GM19455 (cell line): ENCODE data around the gene OGFOD3.
"Not testable (repeated sequence)": the region's sequence is repeated elsewhere in the genome, so short reads cannot be mapped to it uniquely, and the experiment has no call there.

Source experiments
- ATAC-seq: cut with Tn5 transposase; IDR thresholded peaks from one replicate; pipeline ENCODE4 v1.9.1; 2021; ENCODE audit not compliant: unreplicated experiment

OGFOD3 gene

DNA sequence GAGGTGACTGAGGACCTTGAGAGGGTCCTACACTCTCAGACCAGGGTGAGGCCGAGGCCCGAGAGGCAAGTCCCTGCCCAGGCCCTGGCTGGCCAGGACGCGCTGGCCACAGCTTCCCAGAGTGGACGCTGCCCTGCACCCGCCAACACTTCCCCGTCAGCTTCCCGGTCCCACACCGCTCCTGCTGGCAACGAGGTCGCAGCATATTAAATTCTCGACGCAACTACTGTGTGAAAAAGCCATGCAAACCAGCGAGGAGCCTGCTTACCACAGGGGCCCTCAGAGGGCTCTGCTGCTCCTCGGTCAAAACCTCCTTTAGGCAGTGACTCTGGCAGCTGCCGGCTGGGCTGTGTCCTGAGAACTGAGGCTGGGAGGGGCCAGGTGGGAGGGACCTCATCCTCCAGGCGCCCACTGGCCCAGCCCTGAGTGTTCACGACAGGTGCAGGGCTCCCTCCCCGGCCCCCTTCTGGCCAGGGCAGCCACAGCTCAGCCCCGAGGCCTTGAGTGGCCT is 61.5 kb downstream of the OGFOD3 start:
- ATAC-seq, result no peak

DNA sequence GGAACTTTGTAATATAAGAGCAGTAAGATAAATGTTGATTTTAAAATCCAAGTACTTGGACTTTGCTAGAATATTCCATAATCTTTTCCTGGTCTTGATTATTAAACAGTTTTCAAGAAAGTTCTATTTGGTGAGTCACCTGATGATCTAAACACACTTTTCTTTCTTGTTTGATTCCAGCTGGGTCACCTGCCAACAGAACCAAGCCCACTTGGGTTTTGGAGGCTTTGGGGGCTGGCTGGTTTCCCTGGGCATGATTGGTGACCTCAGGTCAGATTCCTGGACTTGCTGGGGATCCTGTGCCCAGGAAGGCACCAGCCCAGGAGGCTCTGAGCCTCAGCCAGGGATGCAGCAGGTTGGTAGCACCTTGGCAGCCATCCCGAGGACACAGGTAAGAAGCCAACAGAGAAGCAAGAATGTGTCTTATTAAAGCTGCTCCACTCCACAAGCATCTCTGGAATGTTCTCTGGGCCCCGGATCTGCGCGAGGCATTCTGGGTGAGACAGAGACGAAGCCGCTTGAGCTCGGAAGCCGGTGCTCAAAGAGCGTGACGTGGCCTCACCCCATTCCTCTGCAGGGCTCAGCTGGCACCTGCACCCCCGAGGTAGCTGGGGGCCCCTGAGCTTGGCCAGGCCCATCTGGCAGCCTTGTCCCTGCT is 62.5 kb downstream of the OGFOD3 start:
- no peak for ATAC-seq

DNA sequence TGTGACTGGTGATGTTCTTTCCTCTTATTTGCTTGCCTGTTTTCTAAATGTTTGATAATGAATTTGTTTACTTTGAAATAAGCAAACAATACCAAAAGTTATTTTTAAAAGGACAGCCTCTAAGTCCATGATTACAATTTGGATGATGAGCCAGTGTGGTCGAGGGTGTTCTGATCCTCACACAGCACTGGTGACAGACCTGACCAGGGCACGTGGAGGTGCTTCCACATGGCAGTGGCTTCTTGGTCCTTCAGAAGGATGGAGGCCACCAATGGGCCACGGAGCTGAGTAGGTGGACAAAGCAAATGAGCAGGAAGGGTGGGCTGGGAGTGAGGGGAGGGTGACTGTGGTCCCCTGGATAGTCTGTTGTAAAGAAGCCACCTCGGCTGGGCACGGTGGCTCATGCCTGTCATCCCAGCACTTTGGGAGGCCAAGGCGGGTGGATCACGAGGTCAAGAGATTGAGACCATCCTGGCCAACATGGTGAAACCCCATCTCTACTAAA is 63.5 kb downstream of the OGFOD3 start:
- ATAC-seq, result no peak

DNA sequence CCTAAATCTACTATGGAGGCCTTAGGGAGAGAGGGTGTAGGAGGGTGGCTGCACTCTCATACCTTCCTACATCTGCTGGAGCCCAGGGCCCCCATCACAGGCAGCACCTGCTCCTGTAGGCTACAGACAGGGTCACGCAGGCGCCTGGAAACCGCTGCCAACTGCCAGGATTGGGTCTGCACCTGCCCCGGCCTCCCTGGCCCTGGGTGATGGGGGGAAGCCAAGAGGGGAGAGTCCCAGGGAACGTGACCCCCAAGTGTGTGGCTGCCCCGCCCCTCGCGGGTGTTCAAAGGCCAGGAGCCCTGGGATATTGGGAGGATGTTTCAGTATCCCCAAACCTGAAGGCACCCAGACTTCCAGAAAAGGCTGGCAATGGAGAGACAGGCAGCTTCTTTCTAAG is 64.9 kb downstream of the OGFOD3 start:
- no peak for ATAC-seq

DNA sequence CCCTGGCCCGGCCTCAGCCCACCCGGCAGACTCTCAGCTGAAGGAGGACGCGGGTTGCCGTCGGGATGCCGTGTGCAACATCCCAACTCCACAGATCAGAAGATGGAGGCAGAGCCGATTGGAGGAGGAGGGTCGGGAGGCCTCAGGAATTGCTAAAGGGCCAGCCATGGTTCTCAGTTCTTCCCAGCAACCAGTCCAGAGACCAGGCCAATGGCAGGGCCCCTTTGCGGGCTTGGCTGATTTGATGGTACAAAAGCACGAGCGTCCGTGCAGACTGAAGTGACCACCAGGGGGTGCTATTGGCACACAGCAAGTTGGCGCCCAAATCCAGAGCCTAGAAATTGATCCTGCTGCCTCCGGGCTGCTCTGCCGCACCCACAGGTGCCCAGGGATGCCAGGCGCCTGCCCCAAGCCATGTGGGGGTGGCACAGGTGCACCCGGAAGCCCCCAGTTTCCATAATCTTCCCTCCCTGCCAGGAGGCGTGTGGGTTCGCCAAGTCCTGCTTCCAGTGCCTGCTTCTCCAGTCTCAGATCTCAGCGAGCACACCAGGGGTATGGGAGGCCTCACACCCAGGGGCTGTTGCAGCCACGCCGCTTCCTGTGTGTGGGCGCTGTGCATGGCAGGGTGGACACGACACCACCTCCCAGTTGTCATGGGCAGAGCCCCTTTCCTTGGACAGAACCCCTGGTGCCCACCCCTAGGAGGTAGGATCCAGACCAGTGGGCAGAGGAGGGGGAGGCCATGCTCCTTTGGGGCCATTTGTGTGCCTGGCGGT is 66.5 kb downstream of the OGFOD3 start:
- ATAC-seq, result no peak

DNA sequence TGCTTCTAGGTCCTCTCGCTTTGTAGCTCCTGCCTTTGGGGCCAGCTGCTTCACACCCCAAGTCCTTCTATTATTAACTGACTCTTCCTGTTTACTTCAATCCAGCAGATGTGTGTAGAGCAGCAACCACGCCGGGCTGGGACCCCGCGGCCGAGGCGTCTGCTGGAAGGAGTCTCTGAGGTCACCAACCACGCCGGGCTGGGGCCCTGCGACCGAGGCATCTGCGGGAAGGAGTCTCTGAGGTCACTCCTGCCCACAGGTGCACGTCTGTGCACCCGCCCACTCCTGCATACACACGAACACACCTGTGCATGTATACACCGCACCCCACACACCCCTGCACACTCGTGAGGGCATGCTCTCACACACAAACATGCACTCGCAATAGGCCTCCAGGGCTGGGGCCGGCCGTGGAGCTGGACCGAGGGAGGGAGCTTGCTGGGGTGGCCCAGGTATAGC is 67.1 kb downstream of the OGFOD3 start:
- no peak for ATAC-seq

DNA sequence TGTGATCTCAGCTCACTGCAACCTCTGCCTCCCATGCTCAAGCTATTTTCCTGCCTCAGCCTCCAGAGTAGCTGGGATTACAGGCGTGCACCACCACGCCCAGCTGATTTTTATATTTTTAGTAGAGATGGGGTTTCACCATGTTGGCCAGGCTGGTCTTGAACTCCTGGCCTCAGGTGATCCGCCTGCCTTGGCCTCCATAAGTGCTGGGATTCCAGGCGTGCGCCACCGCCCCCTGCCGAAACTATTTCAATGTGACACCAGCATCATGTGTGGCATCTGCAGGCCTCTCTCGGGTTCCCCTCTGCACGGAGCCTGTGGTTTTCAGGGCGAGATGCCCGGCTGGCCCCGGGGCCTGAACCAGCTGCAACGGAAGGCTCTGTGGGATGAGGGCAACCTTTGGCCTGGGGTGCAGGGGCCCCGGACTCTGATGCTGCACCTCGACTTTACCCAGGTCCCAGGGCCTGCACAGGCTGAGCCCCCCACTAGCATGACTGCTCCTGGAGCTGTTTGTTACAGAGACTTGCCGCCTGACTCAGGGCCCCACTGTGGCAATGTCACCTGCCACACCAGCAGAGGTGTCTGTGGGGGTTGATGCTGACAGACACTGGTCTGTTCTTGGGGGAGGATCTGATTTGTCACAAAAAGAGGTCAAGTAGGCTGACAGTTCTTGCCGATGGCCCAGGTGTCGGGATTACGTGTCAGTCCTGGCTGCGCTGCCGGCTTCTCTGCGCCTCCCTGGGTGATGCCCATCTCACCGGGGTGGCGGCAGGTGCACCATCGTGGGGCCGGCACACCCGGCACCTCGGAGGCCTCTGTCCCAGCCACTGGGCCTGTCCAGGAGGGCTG is 68.0 kb downstream of the OGFOD3 start:
- no peak for ATAC-seq

DNA sequence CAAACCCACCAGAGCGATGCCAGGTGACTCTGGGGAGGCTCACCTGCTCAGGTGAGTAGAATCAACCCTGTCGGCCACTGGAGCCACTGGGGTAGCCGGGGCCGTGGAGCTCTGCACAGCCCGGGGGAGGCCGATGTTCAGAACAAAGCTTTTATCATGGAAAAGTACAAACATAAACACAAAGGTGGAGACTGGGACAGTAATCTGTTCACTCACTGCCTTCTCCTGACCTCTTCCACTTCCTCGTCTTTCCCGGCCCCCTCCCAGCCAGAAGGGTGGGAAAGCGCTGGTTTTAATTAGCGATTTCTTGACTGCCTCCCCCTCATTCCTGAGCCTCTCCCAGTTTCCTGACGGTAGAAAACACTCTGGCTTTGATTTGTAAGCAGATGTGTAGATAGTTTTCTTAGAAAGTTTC is 69.1 kb downstream of the OGFOD3 start:
- no peak for ATAC-seq

DNA sequence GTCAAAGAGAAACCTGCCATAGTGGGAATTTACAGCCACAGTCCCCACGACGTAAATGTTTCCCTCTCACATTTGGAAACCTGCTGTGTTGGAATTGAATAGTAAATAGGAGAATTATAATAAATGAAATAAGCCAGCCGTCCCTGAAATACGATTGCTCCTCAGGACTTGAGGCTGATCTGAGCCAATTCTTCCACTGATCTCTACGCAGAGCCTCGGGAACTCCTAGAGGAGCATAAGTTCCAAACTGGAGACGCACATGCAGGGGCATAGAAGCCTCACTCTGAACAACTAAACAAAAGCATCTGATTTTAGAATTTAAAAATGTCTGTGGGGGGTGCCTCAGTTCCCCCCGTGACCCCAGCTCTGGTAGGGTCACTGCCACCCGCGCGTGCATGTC is 69.5 kb downstream of the OGFOD3 start:
- ATAC-seq, result no peak

DNA sequence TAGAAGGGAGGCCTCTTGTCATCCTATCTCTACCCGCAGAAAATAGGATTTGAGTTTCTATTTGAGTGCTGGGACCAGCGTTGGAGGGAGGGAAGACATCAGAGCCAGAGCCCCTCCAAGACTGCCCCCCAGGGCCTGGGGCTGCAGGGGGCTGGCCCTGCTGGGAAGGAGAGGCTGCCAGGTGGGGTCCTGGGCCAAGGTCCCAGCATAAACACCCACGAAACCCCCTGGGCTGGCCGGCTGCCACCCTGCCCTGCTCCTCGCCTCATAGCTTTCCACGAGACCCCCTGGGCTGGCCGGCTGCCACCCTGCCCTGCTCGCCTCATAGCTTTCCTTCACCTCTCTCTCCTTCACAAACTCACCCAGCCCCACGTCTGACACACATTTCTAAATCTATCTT is 70.0 kb downstream of the OGFOD3 start:
- ATAC-seq, result no peak

DNA sequence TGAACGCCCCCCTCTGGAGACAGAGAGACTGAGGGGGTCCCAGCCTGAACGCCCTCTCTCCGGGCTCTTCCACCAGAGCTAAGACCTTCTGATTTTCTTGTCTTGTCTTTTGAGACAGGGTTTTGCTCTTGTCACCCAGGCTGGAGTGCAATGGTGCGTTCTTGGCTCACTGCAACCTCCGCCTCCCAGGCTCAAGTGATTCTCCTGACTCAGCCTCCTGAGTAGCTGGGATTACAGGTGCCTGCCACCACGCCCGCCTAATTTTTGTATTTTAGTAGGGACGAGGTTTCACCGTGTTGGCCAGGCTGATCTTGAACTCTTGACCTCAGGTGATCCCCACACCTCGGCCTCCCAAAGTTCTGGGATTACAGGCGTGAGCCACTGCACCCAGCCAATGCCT is 70.4 kb downstream of the OGFOD3 start:
- ATAC-seq, result not testable (repeated sequence)

DNA sequence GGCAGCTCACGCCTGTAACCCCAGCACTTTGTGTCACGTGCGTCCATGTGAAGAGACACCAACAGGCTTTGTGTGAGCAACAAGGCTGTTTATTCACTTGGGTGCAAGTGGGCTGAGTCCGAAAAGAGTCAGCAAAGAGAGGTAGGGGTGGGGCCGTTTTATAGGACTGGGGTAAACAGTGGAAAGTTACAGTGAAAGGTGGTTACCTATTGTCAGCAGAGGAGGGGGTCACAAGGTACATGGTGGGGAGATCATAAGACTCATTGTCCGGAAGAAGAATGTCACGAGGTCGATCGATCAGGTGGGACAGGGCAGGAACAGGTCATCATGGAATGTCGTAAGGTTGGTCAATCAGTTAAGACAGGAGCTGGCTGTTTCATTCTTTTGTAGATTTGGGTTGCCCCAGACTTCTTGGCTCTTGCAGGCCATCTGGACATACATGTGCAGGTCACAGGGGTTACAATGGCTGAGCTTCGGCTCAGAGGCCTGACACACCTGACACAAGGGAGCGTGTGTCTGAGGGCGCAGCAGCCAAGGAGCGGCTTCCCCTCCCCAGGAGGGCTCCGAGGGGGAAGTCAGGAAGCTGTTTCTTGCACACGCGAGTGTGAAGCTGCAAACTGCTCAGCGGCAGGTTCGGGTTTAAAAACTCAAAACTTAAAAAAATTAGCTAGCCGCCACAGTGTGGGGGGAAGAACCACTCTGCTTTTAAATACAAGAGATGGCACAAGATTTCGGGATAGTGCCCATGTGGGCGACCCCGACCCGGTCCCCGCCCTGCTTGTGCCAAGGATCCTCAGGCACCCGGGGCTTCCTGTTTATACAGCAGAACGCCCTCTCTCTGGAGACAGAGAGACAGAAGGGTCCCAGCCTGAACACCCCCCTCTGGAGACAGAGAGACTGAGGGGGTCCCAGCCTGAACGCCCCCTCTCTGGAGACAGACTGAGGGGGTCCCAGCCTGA is 71.8 kb downstream of the OGFOD3 start:
- ATAC-seq, result no peak

DNA sequence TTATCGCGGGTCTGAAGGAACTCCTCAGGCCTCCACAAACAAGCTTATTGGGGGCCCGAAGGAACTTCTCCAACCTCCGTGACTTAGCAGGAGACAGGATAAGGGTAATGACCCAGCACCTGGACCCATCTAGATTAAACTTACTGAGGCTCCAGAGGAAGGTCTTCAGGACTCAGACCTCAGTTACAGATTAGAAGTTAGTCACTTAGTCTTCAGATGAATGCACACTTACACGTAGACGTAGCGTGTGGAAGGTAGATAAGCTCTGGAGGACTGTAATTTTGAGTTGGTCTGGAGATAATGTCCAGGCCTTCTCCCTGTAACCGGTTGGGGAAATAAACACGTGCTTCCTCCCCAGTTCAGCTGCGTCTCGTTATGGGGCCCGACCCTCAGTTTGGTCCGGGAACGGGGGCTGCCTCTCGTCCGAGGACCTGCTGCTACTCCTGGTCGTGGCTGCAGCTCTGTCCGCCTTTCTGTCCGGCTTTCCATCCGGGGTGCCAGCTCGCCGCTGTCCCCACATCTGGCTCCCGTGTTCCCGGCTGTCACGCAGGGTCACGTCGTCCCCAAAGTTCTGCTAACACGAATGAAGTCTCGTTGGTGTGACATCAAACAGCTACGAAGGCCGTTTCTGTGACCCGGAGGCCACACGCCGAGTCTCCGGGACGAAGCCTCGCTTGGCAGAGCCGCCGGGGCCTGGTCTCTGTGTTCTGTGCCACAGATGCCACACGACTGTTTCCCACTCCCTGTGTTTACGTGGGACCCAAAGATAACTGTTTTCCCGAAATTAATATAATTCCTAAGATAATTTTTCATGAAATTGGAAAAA is 73.0 kb downstream of the OGFOD3 start:
- no peak for ATAC-seq

DNA sequence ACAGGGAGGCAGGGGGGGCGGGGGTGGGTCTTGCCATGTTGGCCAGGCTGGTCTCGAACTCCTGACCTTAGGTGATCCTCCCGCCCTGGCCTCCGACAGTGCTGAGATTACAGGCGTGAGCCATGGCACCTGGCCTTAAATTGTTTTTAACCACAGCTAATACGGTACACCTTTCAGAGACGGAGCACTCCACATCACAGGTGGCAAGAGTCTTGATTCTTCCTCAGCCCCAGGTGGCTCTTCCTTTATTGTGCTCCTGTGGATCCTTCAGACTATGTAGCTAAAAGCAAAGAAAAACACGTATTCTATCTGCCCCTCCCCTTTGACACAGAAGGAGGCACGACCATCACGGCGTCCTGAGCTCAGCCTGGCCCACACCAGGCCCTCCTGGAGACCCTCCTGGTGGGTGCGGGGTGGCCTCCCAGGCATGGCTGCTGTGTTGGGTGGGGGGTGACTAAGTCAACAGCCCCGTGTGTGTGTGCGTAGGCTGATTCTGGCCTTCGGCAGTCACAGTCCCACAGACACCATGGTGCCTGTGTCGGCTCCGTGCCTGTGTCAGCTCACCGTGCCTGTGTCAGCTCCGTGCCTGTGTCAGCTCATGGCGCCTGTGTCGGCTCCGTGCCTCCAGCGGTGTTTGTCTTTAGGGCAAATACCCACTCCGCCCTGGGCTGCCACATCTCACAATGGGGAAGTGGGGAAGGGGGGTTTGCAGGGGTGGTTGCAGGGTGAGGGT is 74.0 kb downstream of the OGFOD3 start:
- no peak for ATAC-seq

DNA sequence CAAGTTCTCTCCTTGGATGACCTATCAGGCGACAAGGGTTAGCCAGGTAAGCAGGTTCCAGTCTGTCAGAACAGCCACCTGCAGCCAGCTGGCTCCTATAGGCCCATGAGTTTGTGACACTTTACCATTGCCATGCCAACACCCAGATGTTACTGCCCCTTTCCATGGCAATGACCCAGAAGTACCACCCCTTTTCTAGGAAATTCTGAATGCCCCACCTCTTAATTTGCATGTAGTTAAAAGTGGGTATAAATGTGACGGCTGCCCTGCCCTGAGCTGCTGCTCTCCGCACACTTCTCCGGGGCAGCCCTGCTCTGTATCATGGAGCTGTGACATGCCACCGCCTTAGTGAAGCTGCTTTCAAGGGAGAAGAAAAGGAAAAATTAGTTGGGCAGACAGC is 74.8 kb downstream of the OGFOD3 start:
- ATAC-seq, result no peak

DNA sequence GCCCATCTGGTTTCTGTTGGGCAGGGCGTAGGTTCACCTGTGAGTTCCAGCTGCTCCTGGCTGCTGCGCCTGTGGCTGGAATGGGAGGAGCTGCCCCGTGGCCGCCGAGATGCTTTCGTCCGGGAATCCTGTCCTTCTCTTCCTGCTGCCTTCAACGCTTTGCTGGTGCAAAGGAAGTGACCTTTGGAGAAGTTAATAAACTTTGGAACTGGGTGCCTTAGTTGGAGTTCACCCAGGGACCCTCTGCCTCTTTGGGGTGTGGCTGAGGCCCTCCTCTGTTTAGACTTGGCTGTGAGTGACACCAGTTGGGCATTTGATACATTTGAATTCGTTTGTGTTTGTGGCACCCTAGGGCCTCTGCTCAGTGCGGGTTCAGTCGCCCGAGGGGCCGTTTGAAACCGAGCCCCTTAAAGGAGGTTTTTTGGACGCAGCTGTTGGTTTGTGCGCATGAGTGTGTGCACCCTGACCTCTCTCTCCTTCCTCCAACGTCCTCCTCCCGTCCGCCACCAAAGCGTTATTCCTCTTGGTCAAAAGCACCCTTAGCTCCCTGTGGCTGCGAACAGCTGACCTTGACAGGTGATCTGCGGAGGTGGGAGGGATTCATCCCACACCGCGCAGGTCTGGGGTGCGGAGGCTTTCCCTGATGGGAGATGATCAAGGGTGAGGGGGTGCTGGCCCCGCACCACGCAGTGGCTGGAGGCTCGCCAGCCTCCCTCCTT is 75.9 kb downstream of the OGFOD3 start:
- ATAC-seq, result no peak

DNA sequence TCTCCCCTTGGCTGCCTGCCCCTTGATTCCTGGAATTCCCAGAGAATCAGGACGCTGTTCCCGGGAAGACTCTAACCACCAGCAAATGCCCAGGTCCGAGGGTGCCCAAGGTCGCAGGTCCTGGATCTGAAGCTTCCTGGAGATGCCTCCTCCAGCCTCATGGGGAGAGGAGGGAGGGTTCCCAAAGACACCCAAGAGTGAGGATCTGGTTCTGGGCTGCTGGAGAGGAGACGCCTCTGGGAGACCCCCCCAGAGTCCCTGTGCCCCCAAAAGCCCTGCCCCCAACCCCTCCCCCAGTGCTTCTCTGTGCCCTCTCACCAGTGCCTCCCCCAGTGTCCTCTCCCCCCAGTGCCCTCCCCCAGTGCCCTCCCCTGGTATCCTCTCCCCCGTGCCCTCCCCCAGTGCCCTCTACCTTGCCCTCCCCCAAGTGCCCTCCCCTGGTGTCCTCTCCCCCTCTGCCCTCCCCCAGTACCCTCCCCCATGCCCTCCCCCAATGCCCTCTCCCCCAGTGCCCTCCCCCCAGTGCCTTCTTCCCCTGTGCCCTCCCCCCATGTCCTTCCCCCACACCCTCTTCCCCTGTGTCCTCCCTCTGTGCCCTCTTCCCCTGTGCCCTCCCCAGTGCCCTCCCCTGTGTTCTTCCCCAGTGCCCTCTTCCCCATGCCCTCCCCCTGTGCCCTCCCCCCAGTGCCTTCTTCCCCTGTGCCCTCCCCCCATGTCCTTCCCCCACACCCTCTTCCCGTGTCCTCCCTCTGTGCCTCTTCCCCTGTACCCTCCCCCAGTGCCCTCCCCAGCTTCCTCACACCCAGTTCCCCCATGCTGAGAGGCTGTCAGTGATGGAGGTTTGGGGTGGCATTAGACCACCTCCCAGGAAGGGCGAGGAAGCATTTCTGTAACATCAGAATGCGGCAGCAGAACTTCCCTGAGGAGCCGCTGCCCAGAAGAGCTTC is 78.5 kb downstream of the OGFOD3 start:
- ATAC-seq, result no peak
